Left renal cortex interstitium (tissue), 4 donors: ENCODE data around the gene CFAP54. TPM values are rescaled to one million over a fixed set of nuclear protein-coding genes. Genes with fewer than 3 reads are reported as not detected.
A peak's percentile ranks its signal among the peaks of the same experiment; 100 is the strongest.

Experiments
- DNase-seq, 4 donors: peaks; one replicate each; pipeline ENCODE4 v3.0.0-alpha.2; 2013; ENCODE audit warnings: low read depth in 4 of 4, low spot score in 2 of 4, missing footprints in 1 of 4
- polyA plus RNA-seq, 4 donors: library from polyadenylated mRNA; unstranded; fragments of 120-200 nt; gene quantifications; one replicate each; pipeline ENCODE4 v1.2.1, GENCODE V29; 2013; ENCODE audit not compliant: insufficient read length in 4 of 4

The CFAP54 gene
- polyA plus RNA-seq, 4 donors, result 2.0 to 3.7 (median 3.1) TPM

DNA sequence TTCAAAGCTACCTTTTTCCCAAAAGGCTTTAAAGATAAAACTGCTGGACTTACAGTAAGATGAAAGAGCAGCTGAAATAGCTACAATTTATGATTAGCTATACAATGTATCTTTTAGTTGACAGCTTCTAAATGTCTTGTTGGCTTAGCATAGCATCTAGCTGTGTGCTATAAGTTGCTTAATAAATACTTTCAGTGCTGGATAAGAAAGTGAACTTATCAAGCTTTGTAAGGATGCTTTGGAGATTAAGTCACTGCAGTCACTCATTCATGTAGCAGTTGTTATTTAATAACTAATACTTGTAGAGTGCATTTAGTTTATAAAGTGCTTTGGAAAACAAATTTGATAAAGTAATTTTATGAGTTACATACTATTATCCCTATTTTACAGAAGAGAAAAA is 14.6 kb downstream of the CFAP54 start:
- DNase-seq, result no peak

DNA sequence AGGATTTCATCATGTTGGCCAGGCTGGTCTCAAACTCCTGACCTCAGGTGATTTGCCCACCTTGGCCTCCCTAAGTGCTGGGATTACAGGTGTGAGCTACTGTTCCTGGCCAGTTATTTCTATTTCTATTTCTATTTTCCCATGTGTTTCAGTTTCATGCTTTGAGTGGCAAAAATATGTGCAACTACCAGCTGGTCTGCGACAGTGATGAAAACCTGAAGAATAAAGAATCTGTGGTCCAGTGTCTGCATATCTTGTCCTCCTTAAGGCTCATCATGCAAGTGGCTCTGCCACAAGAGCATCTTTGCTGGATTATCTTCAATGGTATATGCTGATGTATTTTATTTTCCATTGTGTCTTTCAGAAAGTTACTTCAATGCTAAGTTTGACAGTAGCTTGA is 17.4 kb downstream of the CFAP54 start:
- no peak for DNase-seq

DNA sequence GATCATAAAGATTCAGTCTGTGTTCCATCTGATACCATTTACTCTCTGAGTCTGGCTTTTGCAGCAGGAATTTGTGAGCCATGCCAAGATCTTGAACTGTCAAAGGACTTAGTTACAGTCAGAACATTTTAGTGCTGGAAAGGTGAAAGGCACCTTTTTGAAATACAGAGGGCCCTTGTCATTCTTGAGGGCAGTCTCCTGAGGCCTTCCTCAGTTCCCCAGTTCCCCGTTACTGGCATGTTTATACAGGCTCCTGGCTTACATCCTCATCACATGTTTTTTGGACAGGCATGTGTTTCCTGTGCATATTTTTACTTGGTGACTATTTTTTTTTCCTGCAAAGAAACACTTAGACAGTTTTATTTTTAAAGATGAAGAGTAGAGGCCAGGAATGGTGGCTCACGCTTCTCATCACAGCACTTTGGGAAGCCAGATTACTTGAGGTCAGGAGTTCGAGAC is 21.0 kb downstream of the CFAP54 start:
- no peak for DNase-seq

DNA sequence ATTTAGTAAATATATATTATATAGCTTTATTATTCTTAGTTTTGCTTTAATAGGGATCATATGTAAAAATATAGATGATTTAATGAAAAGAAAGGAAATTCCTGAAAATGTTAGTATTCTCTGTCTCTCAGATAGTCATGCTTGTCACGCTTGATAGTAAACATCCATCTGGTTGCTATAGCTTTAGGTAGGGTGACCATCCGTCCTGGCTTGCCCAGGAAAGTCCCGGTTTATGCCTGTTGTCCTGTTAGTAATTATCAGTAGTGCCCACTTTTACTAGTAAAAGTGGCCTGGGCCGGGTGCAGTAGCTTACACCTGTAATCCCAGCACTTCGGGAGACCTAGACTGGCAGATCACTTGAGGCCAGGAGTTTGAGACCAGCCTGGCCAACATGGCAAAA is 23.8 kb downstream of the CFAP54 start:
- DNase-seq, result no peak

DNA sequence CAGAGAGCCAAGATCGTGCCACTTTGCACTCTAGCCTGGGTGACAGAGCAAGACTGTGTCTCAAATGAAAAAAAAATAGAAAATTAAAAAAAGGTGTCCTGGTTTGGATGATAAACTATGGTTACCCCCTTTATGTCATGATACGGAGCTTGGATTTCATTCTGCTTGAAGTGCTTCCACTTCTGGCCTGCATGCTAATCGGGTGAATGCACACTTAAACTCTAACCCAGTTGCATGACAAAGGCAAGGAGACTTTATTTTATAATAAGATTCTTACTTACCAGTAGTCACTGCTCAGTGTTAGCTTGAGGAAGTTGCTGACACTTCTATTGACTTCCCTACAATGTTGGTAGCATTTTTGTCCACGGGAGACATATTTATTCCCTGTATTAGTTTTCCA is 24.3 kb downstream of the CFAP54 start:
- no peak for DNase-seq

DNA sequence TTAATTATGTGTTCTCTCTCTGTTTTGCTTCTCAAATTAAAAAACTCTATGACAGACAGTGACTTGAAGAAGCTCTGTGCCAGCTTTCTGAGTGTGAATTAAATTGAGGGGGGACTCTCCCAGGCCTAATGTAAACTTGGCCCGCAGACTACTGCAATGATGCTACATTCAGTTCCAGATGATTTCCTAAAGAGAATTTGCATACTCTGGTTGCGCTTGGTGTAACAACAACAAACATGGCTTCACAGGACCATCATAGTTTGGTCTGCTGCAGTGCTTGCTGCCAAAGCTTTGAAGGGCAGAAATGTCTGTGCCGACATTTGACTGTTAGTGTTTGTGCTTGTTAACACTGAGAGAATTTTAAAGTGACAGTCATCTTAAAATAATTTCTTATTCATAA is 25.0 kb downstream of the CFAP54 start:
- DNase-seq, result no peak

DNA sequence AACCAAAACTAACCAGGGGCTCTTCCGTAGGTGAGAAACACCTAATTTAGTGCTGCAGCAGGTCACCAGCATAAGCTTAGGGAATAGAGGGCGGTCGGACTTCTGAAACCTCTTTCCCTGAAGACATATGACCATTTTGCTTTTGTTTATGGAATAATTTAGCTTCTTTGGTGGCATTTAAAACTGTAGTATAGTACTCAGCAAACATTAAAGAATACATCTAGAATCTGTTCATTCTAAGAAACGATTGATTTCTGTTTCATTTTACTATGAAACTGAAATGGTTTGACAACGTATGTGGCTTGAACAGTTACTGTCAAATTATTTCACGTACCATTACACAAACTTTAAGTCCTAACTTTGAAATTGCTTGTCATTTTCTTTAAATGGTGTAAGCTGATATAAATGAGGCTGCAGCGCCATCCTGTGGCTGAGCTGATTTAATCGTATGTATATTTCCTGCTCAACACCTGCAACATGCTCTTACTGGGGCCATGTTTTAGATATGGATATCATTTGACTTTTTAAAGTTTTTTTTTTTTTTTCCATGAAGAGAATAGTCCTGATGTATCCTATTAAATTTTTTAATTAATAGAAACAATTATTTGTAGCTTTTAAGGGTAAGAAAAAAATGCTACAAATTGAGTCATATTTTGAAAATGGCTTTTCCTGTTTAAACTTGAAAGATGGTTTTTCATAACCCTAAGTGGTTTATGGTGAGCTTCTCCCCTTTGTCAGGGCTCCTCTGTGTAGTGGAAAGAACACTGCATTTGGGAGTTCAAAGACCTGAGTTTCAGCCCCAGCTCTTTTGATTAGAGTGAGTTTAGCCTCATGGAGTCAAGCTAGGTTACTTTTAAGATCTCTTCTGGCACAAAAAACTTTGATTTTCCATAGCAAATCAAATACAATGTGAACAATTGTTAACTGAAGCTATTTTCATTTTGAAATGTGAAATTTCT is 27.4 kb downstream of the CFAP54 start:
- DNase-seq, result peak; percentile 17 to 54 (median 45)

DNA sequence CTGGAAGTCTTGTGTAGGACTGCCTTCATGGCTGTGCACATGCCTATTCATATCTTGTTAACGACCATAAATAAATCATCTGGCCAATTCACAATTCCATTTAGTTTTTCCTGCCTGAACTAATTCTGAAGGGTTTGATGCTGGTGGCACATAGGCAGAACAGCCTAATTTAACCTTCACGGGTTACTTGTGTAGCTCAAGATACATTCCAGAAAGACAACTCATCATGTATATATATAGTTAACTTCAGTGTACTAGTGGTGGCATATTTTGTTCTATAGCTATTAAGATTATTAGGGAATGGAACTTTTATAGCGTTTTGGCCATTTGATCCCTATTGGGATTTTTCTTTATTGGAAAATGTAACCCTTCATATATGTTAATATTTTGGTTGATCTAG is 31.4 kb downstream of the CFAP54 start:
- no peak for DNase-seq

DNA sequence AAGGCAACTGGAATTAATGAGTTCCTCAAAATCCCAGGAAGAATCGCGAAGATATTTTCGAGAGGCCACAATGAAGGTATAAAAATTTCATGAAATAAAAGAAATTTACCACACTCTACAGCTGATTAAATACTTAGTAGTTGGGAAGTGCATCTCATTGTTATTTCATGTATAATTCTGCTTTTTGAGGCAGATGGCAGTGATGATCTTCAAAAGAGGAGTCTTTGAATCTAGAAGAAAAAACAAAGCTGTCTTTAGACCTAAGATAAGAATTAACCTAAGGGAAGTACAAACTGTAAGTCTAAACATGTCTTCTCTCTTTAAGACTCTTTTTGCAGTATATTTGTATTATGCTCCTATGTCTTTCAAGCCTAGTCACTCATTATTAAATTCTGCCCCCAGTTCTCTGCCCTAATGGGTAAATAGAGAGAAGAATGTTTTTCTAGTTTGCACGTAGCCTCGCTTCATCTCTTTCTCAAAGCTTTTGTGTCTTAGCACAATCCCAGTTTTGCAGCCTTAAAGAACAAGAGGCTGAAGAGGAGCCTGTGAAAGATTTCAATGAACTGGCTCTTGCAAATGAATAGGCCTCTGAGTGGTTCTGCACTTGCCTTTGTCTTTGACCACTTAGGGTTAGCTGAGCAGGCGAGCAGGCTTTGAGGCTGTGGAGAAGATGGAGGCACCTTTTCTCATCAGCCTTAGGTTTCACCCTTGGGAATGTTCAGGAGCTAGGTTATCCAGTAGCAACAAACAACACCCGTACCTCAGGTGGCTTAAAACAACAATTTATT is 32.7 kb downstream of the CFAP54 start:
- no peak for DNase-seq

DNA sequence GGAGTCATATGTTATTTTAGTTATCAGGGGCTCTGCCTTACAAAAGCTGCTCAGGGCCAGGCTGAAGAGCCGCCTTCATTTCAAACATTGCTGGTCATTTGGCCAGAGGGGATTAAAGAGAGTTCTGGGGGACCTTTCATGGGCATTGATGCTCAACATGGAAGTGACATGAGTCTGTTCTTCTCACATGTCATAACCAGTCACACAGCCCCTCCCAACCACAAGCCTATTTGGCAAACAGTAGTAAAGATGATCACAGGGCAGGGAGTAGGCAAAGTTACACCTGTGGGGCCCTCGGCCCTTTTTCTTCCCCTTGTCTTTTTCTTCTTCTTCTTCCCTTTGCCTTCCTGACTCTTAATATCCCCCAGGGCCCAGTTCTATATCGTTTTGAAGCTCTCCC is 33.3 kb downstream of the CFAP54 start:
- DNase-seq, result no peak

DNA sequence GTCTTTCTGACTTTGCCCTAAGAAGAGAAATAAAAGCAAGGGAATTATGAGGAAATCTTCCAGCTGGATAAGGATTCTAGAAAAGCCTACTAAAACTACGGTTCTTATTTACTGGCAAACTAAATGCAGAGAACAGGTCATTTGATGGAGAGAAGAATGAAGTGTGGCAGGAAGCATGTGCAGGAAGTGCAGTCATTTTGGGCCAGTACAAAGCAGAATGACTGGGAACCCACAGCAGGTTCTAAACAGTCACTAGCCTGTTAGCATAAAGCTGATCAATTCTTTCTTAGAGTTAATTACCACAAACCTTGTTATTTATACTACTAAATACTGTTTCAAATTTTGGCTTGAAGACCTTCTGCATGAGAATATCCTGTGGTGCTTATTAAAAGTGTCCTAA is 36.7 kb downstream of the CFAP54 start:
- no peak for DNase-seq

DNA sequence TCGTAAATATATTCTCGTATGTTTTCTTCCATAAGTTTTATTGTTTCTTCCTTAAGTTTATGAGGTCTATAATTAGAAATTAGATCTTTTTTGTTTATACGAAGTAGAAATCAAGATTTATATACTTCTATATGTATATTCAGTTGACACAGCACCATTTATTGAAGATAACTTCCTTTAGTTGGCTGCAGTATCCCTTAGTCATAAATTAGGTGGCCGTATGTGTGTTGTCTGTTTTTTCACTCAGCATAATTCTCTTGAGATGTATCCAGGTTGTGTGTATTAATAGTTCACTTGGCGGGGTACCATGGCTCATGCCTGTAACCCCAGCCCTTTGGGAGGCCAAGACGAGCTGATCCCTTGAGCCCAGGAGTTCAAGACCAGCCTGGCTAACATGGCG is 40.5 kb downstream of the CFAP54 start:
- no peak for DNase-seq

DNA sequence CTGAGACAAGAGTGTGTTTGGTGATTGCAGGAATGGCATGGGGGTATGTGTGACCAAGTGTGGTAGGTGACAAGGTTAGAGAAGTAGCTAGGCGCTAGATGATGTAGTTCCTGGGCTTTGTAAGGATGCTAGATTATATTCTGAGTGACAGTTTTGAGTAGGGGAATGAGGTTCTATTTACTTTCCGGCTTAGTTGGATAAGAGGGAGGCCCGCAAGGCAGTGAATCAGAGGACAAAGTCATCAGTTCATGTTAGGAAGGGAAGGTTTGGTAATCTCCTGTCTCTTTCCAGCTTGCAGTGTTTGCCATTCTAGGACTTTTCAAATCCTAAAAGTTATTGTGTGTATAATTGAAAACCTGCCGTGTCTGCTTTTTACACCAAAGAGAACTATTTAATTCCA is 45.0 kb downstream of the CFAP54 start:
- DNase-seq, result no peak

DNA sequence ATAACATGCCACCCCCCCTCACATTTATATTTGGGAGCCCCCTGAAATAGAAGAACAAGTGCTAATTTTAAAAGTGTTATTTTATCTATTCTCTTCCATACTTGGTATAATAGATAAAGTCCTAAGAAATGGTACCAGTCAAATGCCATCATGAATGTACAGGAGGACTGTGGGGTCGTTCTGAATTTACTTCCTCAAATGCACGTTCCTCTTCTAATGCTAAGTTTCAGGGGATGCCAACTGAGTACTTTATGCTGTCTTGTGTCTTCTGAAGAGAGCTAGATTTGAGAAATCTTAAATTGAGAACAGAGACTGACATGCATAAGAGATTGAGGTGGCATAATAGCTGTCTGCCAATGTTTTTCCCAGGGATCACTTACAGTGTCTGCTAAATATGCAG is 59.0 kb downstream of the CFAP54 start:
- DNase-seq, result no peak

DNA sequence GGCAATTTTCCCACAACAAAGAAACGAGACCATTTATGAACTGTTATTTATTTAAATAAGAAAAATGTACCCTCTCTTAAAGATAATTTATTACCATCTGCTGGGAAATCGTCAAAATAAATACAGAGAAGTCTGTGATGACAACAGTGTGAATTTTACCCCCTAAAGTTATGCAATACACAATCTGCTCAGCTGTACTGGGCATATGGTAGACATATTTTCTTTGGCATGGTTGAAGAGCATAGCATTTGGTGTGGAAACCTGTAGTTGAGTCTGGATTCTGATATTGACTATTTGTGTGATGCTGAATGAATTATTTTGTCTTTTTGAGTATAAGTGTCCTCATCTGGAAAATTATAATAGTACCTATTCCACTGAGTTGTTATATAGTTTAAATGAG is 60.0 kb downstream of the CFAP54 start:
- DNase-seq, result no peak

DNA sequence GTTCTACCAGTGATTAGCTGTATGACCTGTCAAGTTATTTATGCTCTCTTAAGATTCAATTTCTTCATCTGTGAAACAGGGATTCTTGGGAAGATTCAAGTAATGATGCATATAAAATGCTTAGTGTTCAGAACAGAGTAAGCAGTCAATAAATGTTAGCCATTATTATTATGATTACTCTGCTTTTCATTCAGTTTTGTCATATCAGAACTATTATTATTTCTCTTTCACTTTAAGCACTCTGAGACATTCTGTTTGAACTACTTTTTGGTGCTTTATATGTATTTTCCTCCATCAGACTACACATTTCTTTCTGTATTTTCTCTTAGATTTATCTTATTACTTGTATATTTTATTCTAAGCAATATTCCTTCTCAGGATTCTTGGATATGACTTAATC is 81.2 kb downstream of the CFAP54 start:
- DNase-seq, result no peak

DNA sequence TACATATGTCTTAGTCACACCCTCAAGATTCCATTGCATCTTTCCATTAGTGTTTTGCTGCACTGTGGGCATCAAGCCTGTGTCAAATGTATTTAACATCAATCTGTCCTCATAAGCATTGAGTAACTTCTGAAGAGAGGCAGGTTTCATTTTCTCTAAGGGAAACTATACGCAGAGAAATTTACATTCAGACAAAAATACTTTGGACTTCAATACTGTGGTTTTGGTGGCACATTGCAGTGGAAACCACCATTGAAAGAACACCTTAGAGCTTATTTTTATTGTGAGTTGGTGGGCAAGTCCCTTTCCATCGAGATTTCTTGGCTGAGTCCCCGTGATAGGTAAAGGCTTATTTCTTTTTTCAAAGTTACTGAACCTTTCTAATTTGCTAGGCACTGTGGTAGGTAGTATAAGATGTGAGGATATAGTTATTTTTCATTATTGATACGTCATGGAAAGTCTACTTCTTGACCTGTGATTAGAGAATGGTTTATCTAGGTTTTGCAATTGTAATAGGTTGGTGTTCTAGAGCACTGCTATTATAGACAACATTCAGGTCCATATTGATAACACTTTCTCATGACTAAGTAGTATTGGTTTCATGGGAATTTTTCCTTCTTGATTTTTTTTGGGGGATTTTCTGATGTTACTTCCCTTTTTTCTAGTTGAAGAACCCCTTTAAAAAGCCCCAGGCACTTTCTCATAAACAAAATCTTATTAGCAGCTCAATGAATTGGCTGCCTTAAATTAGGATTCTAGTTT is 81.9 kb downstream of the CFAP54 start:
- DNase-seq, result no peak

DNA sequence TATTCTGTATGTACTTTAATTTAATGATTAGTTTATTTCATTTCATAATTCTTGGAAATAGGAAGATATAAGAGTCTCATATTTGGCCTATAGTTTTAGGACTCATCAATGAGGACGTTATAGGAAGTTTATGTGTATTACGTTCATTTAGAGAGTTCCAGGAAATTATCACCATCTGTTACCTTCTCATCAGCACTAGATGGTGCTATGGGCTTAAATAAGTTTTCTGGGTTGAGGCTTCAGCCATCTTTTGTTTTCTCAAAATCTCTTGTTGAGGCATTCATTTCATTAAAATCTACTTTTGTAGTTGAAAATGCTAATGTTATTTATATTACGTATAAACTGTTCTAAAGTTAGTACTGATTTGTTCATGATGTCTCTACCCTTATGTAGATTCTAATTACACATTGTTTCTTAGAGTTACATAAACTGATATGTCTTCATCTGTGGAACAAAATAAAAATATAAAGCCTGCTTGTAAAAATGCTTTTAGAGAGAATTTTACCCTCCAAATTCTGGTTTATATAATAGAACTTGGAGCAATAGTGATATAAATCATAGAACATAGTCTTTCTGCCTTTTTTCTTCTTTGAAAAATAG is 89.2 kb downstream of the CFAP54 start:
- peak; percentile 28 to 48 (median 37) for DNase-seq

DNA sequence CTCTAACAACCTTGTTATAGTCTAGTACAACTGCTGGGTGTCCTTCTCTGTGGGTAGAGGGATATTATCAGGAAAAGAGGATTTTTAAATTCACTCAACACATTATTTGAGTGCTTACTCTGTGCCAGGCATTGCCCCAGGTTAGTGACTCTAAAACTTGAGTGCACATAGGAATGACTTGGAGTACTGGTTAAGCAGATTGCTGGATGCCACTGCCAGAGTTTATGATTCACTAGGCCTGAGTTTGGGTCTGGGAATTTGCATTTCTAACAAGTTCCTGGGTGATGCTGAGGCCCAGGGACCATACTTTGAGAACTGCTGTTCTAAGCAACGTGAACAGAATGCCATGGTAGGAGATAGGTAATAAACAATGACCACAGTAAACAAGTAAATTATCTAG is 96.6 kb downstream of the CFAP54 start:
- no peak for DNase-seq

DNA sequence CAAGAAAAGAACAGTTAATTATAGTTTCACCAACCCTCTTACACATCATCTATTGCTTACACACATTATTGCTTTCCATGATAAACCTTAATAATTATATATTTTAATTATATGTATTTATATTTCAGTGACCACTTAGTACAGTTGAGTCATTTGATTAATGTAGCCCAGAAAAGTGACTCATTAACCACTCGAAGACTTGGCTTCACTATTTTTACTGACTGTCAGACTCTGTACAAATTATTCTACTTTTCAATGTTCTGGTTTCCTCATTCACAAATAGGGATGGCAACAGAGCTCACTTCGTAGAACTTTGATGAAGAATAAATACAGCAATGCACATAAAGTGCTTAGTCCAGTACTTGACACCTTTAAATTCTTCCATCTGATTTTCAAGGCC is 98.3 kb downstream of the CFAP54 start:
- DNase-seq, result no peak

DNA sequence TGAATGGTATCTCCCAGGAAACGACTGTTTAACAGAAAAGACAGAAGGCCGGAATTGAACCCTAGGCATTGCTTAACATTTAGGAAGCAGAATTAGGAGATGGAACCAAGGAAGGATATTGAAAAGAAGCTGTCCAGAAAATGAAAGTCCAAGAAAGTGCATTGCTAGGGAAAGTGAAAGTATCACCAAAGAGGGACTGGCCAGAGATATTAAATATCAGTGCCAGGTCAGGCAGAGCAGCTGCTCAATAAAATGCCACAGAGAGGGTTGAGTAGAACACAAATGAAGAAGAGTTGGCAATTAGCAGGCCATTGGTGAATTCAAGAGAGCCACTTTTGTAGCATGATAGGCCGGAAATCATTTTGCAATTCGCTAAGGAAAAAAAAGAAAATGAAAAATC is 101.6 kb downstream of the CFAP54 start:
- no peak for DNase-seq
